Measurements from ENCODE around the gene MYO5B.

DNA sequence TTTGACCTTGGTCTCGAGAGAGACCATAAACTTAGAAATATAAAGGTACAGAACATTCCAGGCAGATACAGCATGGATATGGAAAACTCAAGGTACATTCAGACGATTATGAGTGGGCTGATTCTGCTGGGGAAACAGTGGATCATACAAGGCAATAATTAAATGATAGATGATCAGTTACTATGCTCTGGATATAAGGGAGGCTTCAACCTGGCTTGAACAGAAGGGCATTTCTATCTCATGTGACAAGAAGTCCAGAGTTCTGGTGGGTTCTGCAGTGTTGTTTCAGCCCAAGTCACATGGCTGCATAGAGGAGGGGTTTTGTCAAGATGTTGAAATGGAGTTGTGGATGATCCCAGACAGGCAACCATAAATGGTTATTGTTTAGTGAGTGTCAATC lies 23.5 kb downstream of the MYO5B start:
- TF ChIP-seq EZH2phosphoT487 (conservative IDR thresholded peaks at IDR 0.05; ENCODE audit: low read length), result no peak
- TF ChIP-seq, protein P1, sequence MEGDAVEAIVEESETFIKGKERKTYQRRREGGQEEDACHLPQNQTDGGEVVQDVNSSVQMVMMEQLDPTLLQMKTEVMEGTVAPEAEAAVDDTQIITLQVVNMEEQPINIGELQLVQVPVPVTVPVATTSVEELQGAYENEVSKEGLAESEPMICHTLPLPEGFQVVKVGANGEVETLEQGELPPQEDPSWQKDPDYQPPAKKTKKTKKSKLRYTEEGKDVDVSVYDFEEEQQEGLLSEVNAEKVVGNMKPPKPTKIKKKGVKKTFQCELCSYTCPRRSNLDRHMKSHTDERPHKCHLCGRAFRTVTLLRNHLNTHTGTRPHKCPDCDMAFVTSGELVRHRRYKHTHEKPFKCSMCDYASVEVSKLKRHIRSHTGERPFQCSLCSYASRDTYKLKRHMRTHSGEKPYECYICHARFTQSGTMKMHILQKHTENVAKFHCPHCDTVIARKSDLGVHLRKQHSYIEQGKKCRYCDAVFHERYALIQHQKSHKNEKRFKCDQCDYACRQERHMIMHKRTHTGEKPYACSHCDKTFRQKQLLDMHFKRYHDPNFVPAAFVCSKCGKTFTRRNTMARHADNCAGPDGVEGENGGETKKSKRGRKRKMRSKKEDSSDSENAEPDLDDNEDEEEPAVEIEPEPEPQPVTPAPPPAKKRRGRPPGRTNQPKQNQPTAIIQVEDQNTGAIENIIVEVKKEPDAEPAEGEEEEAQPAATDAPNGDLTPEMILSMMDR (IDR thresholded peaks at IDR 0.05; ENCODE audit: insufficient read depth, low read length, poor library complexity, severe bottlenecking), result no peak
